Activated T-helper 1 cell treated with anti-CD3 and anti-CD28 coated beads, Interleukin-2, amount 50 U/mL, for 16 hours (primary cell): ENCODE measurements around the gene IFNL3.
"Not testable (repeated sequence)": the region's sequence is repeated elsewhere in the genome, so short reads cannot be mapped to it uniquely, and the experiment has no call there.

ENCODE experiments used
- DNase-seq, 2 donors: peaks; one replicate each; pipeline ENCODE4 v3.0.0-alpha.2; 2020; ENCODE audit warnings: low read depth in 1 of 2, low spot score in 1 of 2

The IFNL3 gene

DNA sequence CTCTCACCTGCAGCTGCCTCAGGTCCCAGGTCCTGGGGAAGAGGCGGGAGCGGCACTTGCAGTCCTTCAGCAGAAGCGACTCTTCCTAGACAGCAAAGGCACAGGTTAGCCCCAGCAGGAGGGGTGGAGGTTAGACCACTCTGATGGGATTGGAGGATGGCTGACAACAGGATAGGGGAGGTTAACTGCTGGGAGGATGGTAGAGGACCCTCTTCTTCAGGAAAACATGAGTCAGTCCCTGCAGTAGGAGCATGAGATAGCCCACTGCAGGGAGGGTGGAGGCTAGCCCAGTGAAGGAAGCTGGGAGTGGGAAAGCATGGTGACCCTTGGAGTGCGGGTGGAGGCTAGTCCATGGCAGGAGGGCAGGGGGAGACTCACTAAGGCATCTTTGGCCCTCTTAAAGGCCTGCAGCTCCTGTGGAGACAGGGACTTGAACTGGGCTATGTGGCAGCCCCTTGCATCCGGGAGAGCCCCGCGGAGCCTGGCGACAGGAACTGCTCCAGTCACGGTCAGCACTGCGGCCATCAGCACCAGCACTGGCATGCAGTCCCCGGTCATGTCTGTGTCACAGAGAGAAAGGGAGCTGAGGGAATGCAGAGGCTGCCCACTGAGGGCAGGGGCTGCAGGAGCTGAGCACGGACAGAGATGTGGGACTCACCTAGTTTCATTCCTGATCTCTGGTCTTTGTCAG lies at the start of gene IFNL3:
Gene IFNL3 (minus strand): TSS at position 597 of the 691 bp plus-strand sequence. CDS start 39 bp downstream, at position 558.
- DNase-seq, result not testable (repeated sequence)

DNA sequence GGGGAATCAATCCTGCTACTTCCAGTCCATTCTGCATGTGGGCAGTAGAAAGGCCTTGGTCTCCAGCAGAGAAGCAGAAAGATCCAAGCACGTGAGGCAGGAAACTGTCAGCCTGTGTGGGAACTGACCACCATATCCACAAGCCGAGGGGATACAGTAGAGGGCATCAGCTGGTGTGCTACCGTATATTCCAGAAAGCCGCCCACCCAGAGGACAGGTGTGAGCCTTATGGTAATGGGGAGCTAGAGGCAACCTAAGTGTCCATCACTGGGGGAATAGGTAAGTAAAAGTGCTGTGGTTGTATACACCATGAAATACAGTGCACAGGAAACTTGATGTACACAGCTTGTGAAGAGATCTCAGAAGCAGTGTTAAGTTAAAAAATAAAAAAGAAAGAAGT lies 48.6 kb upstream of the IFNL3 start:
- DNase-seq, result no peak

DNA sequence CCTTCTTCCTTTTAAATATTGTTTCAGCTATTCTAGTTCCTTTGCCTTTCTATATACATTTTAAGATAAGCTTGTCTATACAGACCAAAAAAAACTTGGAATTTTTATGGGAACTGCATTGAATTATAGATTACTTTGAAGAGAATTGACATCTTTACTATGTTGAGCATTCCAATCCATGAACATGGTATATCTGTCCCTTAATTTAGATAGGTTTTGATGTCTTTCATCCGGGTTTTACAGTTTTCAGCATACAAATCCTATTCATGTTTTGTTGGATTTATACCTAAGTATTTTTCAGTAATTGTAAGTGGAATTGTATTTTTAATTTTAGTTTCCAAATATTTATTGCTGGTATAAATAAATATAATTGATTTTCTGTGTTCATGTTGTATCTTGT lies 39.2 kb upstream of the IFNL3 start:
- DNase-seq, result no peak

GRCh38 chr19:39282021-39282420 lies 37.2 kb upstream of the IFNL3 start:
- DNase-seq, result no peak

- no peak for DNase-seq
Observed at GRCh38 chr19:39277598-39277997, 32.8 kb upstream of the IFNL3 start.

DNA sequence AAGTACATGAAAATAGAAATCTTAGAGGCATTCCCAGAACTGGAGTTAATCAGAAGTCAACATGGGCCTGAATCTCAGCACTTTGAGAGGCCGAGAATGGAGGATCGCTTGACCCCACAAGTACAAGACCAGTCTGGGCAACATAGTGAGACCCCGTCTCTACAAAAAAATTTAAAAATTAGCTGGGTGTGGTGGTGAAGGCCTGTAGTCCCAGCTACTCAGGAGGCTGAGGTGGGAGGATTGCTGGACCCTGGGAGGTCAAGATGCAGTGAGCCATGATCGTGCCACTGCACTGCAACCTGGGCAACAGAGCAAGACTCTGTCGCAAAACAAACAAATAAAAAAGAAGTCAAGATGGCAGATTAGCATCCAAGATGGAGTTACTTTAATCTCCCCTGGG lies 31.9 kb upstream of the IFNL3 start:
- no peak for DNase-seq

DNA sequence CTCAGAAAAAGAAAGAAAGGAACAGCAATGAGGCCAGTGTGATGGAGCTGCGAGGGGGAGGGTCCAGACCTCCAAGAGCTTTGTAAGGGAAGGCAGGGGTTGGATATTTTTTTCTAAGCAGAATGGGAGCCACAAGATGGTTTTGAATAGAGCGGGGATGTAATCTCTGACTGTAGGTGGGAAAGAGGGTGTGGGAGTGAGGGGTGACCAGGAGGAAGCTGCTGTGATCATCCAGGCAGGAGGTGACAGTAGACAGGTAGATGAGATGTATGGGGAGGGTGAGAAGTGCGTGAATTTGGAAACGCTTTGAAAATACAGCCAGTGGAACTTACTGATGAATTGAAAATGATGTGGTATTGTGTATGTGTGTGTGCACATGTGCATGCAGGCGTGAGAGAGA lies 30.8 kb upstream of the IFNL3 start:
- DNase-seq, result no peak

- DNase-seq, result not testable (repeated sequence)
Observed at GRCh38 chr19:39273859-39274258, 29.1 kb upstream of the IFNL3 start.

- no peak for DNase-seq
Observed at GRCh38 chr19:39270036-39270871, 25.4 kb upstream of the IFNL3 start.

- not testable (repeated sequence) for DNase-seq
Observed at GRCh38 chr19:39269369-39269768, 24.6 kb upstream of the IFNL3 start.

DNA sequence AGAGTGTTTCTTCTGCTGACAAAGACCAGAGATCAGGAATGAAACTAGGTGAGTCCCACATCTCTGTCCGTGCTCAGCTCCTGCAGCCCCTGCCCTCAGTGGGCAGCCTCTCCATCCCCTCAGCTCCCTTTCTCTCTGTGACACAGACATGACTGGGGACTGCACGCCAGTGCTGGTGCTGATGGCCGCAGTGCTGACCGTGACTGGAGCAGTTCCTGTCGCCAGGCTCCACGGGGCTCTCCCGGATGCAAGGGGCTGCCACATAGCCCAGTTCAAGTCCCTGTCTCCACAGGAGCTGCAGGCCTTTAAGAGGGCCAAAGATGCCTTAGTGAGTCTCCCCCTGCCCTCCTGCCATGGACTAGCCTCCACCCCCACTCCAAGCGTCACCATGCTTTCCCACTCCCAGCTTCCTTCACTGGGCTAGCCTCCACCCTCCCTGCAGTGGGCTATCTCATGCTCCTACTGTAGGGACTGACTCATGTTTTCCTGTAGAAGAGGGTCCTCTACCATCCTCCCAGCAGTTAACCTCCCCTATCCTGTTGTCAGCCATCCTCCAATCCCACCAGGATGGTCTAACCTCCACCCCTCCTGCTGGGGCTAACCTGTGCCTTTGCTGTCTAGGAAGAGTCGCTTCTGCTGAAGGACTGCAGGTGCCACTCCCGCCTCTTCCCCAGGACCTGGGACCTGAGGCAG lies 23.9 kb upstream of the IFNL3 start:
- not testable (repeated sequence) for DNase-seq

DNA sequence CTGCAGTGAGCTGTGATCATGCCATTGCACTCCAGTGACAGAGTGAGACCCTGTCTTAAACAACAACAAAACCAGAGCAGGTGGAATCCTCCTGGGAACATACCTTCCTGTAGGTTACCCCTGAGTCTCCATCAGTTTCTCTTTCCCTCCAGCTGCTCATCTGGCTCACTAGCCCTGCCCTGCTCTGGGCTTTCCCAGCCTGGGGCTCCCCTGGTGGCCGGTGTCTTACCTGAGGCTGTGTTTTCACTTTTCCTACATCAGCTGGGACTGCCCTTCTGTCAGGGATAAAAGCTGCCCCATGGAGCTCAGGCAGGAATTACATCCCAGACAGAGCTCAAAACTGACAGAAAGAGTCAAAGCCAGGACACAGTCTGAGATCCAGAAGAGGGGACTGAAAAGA lies 23.3 kb upstream of the IFNL3 start, which contains the start of gene IFNL2:
Gene IFNL2 (plus strand): TSS at position 312 of the 400 bp plus-strand sequence. CDS start 173 bp downstream, outside the sequence.
- DNase-seq, result not testable (repeated sequence)

- DNase-seq, result no peak
Observed at GRCh38 chr19:39265321-39265916, 20.6 kb upstream of the IFNL3 start.

DNA sequence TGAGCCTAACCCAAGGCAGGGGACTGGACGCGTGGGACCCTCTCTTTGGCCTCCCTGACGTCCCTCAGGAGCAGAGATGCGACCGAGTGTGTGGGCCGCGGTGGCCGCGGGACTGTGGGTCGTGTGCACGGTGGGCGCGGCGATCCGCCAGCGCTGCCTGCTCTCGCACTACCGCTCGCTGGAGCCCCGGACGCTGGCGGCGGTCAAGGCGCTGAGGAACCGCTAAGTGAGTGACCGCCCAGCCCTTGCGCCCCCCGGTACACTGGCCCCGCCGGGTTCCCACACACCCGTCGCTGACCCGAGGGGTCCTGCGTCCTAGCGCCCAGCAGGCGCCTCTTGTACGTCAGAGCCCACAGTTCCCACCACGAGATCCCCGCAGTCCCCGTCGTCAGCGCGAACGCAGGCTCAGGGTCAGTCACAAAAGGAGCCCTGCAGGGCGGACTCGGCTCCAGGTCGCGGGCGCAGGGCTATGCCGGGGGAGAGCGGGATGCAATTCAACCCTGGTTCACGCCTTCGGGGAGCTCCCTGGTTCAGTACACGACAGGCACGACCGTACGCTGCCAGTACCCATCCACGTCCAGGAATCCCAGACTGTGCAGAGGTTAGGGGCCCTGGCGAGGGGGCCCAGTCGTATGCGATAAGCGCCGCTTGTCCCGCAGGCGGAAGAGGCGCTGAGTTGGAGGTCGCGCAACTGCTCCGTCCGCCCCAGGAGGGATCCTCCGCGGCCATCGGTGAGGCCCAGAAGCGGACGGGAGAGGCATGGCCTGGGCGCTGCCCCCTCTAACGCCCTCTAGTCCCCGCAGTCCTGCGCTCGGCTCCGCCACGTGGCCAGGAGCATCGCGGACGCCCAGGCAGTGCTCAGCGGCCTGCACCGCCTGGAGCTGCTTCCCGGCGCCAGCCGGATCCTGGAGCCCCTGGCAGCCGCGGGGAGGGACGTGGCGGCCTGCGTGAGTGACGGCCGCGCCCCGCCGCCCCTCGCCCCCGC lies 19.8 kb upstream of the IFNL3 start:
- DNase-seq, result no peak

DNA sequence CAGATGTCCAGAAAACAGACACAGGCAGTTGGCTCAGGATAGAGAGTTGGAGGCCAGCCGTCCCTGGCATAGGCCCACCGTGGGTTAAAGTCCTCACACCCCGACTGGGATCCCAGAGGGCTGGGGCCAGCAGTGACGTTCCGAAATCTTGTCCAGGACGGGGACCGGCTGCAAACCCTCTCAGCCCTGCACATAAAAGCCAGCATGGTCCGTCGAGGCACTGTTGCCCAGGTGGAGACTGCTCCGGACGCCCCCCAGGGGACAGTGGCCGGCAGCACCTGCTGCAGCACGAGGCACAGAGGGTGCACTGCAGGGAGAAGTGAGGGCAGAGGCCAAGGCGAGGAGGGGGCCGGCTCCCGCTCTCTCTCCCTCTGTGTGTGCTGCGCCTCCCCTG lies 19.1 kb upstream of the IFNL3 start:
- DNase-seq, result no peak

DNA sequence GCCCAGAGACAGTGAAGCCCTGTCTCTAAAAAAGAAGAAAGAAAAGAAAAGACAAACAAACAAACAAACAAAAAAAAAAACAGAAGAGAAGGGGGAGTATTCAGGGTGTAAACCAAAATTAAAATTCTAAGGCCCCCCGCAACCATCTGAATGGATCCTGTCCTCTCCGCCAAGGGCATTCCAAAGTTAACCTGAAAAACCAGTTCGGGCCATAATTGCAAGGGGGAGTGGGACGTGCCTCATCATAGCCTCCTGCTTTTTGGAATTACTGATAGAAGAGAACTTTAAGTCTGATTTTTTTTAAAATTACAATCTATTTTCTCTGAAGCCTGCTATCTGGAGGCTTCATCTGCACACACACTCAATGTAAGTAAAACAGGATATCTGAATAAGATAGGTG lies 17.7 kb upstream of the IFNL3 start:
- DNase-seq, result no peak

- no peak for DNase-seq
Observed at GRCh38 chr19:39261704-39262103, 16.9 kb upstream of the IFNL3 start.

GRCh38 chr19:39257227-39257626 lies 12.4 kb upstream of the IFNL3 start:
- no peak for DNase-seq

GRCh38 chr19:39254531-39255345 lies 9.9 kb upstream of the IFNL3 start:
- no peak for DNase-seq
